Mucosa of descending colon (tissue), 3 donors: ENCODE measurements around the gene PLPP4. TPM values are rescaled to one million over a fixed set of nuclear protein-coding genes. Genes with fewer than 3 reads are reported as not detected.

Experiments used
- ATAC-seq: fragments of 200-7000 bp; cut with Tn5 transposase; one replicate; pipeline ENCODE4 v1.9.1; 2020; ENCODE audit warnings: mild to moderate bottlenecking, moderate library complexity
- DNase-seq, 3 donors: peaks; one replicate each; pipeline ENCODE4 v3.0.0-alpha.2; 2020
- H3K36me3 ChIP-seq: fragments of 200-600 bp; one replicate; pipeline ENCODE4 v1.8.0; 2021; ENCODE audit warnings: low read depth, mild to moderate bottlenecking
- H3K4me1 ChIP-seq: fragments of 200-600 bp; one replicate; pipeline ENCODE4 v1.8.0; 2021; ENCODE audit warnings: low read depth, mild to moderate bottlenecking
- H3K4me3 ChIP-seq: fragments of 200-600 bp; one replicate; pipeline ENCODE4 v1.8.0; 2021; ENCODE audit warnings: mild to moderate bottlenecking
- H3K9me3 ChIP-seq: fragments of 200-600 bp; one replicate; pipeline ENCODE4 v1.8.0; 2021; ENCODE audit warnings: mild to moderate bottlenecking
- intact Hi-C, 2 donors: fragments of 100-400 bp; cut with DNase I in 1 of 2; cut with micrococcal nuclease in 1 of 2; formaldehyde crosslinking; loops; one replicate each; pipeline versions ENCODE4 v1.11.0 to v1.11.1; 2022; cut with DNase I, micrococcal nuclease
- total RNA-seq, 3 donors: library from RNA; stranded (reverse); fragmentation: NEBNext Ultra II Directional in 2 of 3; extraction: Animal tissue kit (Norgen Biotek cat#: 25700) in 2 of 3; gene quantifications; one replicate each; pipeline versions ENCODE4 v1.2.1 to v1.2.4, GENCODE V29; 2021 to 2023
- TF ChIP-seq, protein P1 (sequence below): fragments of 200-600 bp; IDR thresholded peaks from one replicate; pipeline ENCODE4 v1.8.0; 2022; ENCODE audit warnings: antibody characterized with exemption, mild to moderate bottlenecking
- donor health status: DM: no; HTN: no; CAD: no; lungs with moderate emphysema.
- donor health status: DM: no; HTN: no; CAD: no.
- donor health status: DM: no; HTN: yes; CAD: no.

PLPP4 gene
- total RNA-seq, 3 donors from 2014 or later = 2.6 TPM; not detected in 2

DNA sequence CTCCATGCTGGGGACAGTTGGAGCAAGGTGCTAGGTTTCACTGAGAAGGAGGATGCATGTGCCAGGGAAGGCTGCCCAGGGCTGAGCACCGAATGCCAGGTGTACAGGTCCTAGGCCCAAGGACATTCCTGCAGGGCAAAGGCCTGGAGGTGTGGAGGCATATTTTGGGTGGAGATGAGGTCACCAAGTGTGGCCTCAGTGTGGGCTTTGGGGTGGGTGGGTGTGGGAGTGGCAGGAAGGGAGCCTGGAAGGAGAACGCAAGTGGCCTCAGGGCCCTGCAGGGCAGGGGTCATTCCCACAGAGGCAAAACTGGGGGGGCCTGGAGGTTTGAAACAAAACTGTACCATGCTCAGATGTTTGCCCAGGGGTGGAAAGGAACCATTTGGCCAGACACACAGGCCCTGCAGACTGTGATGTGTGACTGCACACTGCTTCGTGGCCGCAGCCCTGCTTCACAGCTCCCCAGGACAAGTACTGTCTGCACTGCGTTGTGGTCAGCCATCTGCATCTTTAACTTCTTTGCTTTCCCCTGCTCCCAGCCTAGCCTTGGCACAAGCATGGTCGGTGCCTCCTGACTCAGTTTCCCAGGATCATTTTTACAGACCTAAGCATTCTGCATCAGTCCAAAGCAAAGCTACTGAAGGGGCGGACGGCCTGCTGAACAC is 5.1 kb downstream of the PLPP4 start:
- TF ChIP-seq, protein P1, sequence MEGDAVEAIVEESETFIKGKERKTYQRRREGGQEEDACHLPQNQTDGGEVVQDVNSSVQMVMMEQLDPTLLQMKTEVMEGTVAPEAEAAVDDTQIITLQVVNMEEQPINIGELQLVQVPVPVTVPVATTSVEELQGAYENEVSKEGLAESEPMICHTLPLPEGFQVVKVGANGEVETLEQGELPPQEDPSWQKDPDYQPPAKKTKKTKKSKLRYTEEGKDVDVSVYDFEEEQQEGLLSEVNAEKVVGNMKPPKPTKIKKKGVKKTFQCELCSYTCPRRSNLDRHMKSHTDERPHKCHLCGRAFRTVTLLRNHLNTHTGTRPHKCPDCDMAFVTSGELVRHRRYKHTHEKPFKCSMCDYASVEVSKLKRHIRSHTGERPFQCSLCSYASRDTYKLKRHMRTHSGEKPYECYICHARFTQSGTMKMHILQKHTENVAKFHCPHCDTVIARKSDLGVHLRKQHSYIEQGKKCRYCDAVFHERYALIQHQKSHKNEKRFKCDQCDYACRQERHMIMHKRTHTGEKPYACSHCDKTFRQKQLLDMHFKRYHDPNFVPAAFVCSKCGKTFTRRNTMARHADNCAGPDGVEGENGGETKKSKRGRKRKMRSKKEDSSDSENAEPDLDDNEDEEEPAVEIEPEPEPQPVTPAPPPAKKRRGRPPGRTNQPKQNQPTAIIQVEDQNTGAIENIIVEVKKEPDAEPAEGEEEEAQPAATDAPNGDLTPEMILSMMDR = no peak
- ATAC-seq (no peak), DNase-seq (no peak)
- intact Hi-C loops = no loop called here
- H3K36me3 ChIP-seq = no peaks in the 10 kb centered on the region
- H3K4me3 ChIP-seq = no peak overlapping the region
- no peaks in the 10 kb centered on the region for H3K9me3 ChIP-seq
- no peaks in the 10 kb centered on the region for H3K4me1 ChIP-seq

DNA sequence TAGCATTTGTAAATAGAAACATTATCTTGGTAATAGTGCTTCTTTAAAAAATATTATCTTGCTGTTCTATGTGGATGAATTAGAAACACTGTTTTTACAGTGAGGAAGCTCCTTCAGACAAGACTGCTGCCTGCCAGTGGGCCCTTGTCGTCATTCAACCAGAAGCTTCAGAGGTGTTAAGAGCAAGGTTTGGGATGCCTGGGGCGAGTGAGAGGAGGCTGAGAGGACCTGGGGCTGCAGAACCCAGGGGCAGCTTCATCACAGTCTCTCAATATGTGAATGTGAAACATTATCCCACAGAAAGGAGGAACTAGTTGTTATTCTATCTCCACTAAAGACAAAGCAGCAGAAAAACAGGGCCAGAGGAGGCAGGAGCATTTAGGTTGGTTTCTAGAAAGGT is 8.1 kb downstream of the PLPP4 start:
- Histone ChIP-seq H3K4me1 (no peaks in the 10 kb centered on the region), H3K9me3 (no peaks in the 10 kb centered on the region), H3K4me3 (no peak overlapping the region), H3K36me3 (no peaks in the 10 kb centered on the region)
- intact Hi-C loops = no loop called here
- DNase-seq = no peak
- TF ChIP-seq, protein P1 = no peak
- no peak for ATAC-seq

DNA sequence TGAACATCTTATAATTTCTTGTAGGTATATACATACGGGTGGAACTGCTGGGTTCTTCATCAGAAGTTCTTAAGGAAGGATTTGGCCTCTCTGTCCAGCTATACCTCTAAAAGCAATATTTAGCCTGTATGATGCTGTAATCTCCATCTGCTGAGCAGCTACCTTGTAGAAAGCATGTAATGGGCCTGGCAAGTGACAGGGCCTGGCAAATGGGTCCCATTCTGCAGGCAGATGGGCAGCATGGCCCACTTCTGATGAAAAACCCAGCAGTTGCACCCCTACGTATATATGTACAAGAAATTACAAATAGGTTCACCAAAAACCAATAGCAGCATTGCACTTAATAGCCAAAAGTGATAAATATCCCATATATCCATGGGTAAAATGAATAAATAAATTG is 9.0 kb downstream of the PLPP4 start:
- TF ChIP-seq, protein P1 = no peak
- Histone ChIP-seq H3K4me1 (no peaks in the 10 kb centered on the region), H3K36me3 (no peaks in the 10 kb centered on the region), H3K4me3 (no peak overlapping the region), H3K9me3 (no peaks in the 10 kb centered on the region)
- intact Hi-C loops = no loop called here
- no peak for DNase-seq
- no peak for ATAC-seq

DNA sequence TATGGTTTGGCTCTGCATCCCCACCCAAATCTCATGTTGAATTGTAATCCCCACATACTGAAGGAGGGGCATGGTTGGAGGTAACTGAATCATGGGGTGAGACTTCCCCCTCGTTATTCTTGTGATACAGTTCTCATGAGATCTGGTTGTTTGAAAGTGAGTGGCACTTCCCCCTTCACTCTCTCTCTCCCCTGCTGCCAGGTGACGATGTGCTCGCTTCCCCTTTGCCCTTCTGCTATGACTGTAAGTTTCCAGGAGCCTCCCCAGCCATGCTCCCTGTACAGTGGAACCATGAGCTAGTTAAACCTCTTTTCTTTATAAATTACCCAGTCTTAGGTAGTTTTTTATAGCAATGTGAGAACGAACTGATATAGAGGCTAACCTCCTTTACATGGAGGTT is 16.6 kb downstream of the PLPP4 start:
- H3K9me3 ChIP-seq = no peaks in the 10 kb centered on the region
- no peak for ATAC-seq
- TF ChIP-seq, protein P1 = no peak

DNA sequence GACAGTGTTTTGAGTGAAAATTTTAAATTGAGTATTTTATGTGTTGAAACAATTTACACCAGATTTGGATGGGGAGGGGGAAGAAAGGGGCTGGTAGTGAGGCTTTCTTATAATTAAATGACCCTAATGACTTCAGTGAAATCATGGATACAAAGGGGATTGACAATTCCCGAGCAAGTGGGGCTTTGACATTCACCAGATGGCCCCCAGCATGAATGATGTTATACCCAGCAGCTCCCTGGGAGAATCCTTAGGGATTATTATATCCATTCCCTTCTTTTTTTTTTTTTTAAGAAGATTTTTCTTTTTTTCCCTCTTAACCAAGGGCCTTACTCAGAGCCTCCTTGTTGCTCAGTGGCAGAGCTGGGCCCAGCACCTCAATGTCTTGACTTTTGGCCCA is 17.9 kb downstream of the PLPP4 start:
- DNase-seq = no peak
- Histone ChIP-seq H3K36me3 (no peaks in the 10 kb centered on the region), H3K4me3 (no peak overlapping the region), H3K9me3 (no peaks in the 10 kb centered on the region), H3K4me1 (no peaks in the 10 kb centered on the region)
- TF ChIP-seq, protein P1 = no peak
- intact Hi-C loops = no loop called here
- no peak for ATAC-seq

More for the DNA sequence above, 16.6 kb downstream of the PLPP4 start:
- Histone ChIP-seq H3K4me1 (no peaks in the 10 kb centered on the region), H3K36me3 (no peaks in the 10 kb centered on the region), H3K4me3 (no peak overlapping the region)
- no peak for DNase-seq
- intact Hi-C loops = no loop called here
